T-cell (primary cell): ENCODE measurements around the gene BCAS3. TPM values are rescaled to one million over a fixed set of nuclear protein-coding genes. Genes with fewer than 3 reads are reported as not detected.

ENCODE experiments used
- ATAC-seq, 4 experiments: fragments of 200-7000 bp in 3 of 4; fragments of 150-1000 bp in 1 of 4; cut with Tn5 transposase; replicated peaks in 1 of 4; 1 replicate in 3 of 4; 2 replicates in 1 of 4; pipeline ENCODE4 v1.10.0; 2021; ENCODE audit warnings: moderate library complexity in 3 of 4, mild to moderate bottlenecking in 2 of 4, moderate number of reproducible peaks in 1 of 4
- CTCF ChIA-PET, 2 donors: fragments of 300-600 bp; sonication (Branson Sonifier 250); formaldehyde crosslinking; loops; one replicate each; lab custom pipeline; 2022; ENCODE audit warnings: antibody characterized with exemption in 2 of 2; lab: Charles Lee
- POLR2A ChIA-PET, 2 donors: fragments of 300-600 bp; sonication (Branson Sonifier 250); formaldehyde crosslinking; loops; one replicate each; lab custom pipeline; 2022; ENCODE audit warnings: antibody characterized with exemption in 2 of 2; lab: Charles Lee
- DNase-seq, 35 experiments: peaks; one replicate each; pipeline versions ENCODE4 v3.0.0 to v3.0.0-alpha.2; 2013 to 2023
- H3K27ac ChIP-seq: one replicate; pipeline ENCODE4 v1.5.1; 2013; ENCODE audit warnings: low read length
- H3K27me3 ChIP-seq, 2 experiments: replicated peaks in 1 of 2; 1 replicate in 1 of 2; 2 replicates in 1 of 2; pipeline versions ENCODE4 v1.6.1 to v1.7.0; 2013; ENCODE audit warnings: low read length in 1 of 2, mixed read lengths in 1 of 2; ENCODE audit not compliant: control insufficient read depth in 2 of 2, insufficient read depth in 2 of 2; ENCODE audit errors: extremely low read depth in 1 of 2
- H3K36me3 ChIP-seq, 2 donors: 1 replicate in 1 of 2; 2 replicates in 1 of 2; pipeline versions ENCODE4 v1.6.1 to v1.7.0; 2013; ENCODE audit warnings: low read length in 1 of 2; ENCODE audit not compliant: control insufficient read depth in 2 of 2, insufficient read depth in 1 of 2; ENCODE audit errors: extremely low read depth in 1 of 2
- H3K4me1 ChIP-seq, 2 experiments: 1 replicate in 1 of 2; 2 replicates in 1 of 2; pipeline versions ENCODE4 v1.6.1 to v1.7.0; 2013; ENCODE audit warnings: low read length in 2 of 2, mixed read lengths in 1 of 2; ENCODE audit not compliant: insufficient read depth in 2 of 2, control insufficient read depth in 1 of 2; ENCODE audit errors: extremely low read depth in 1 of 2
- H3K4me3 ChIP-seq, 2 donors: 1 replicate in 1 of 2; 2 replicates in 1 of 2; pipeline versions ENCODE4 v1.5.1 to v1.7.0; 2013; ENCODE audit warnings: mild to moderate bottlenecking in 2 of 2, low read length in 1 of 2, moderate library complexity in 1 of 2; ENCODE audit not compliant: control insufficient read depth in 1 of 2; ENCODE audit errors: extremely low read depth in 1 of 2
- H3K9me3 ChIP-seq: 2 replicates; pipeline ENCODE4 v1.7.0; 2013
- H3K27ac Mint-ChIP-seq, 2 donors: one replicate each; pipeline ENCODE4 v1.8.0; 2020 to 2021; ENCODE audit warnings: mild to moderate bottlenecking in 2 of 2, mixed read lengths in 2 of 2
- H3K27me3 Mint-ChIP-seq, 2 donors: one replicate each; pipeline ENCODE4 v1.8.0; 2021 to 2022; ENCODE audit warnings: mixed read lengths in 2 of 2
- H3K36me3 Mint-ChIP-seq: one replicate; pipeline ENCODE4 v1.8.0; 2021; ENCODE audit warnings: mixed read lengths
- H3K4me1 Mint-ChIP-seq, 3 donors: one replicate each; pipeline ENCODE4 v1.8.0; 2020 to 2022; ENCODE audit warnings: mixed read lengths in 3 of 3, mild to moderate bottlenecking in 1 of 3
- H3K4me3 Mint-ChIP-seq, 3 donors: one replicate each; pipeline ENCODE4 v1.8.0; 2020 to 2022; ENCODE audit warnings: mild to moderate bottlenecking in 3 of 3, mixed read lengths in 3 of 3, moderate library complexity in 3 of 3
- H3K9me3 Mint-ChIP-seq, 3 donors: one replicate each; pipeline ENCODE4 v1.8.0; 2020 to 2022; ENCODE audit warnings: mixed read lengths in 3 of 3
- WGBS: methylation state at CpG from one replicate; pipeline ENCODE4 v1.1.5; 2013; ENCODE audit warnings: missing lambda C conversion rate; ENCODE audit not compliant: insufficient coverage; 5-methylcytosine and 5-hydroxymethylcytosine counted together
- total RNA-seq, 35 experiments: library from RNA in 6 of 35; stranded (reverse) in 6 of 35; fragments of 120-200 nt in 1 of 35; gene quantifications; one replicate each; pipeline versions ENCODE4 v1.2.1 to v1.2.4 and lab custom pipeline; 2013 to 2026

Gene BCAS3
- total RNA-seq, 5 donors from 2014 or later (not counting 1 experiment from before 2014, with no cell fraction given), result 33.8 to 57.8 (median 38.1) TPM

DNA sequence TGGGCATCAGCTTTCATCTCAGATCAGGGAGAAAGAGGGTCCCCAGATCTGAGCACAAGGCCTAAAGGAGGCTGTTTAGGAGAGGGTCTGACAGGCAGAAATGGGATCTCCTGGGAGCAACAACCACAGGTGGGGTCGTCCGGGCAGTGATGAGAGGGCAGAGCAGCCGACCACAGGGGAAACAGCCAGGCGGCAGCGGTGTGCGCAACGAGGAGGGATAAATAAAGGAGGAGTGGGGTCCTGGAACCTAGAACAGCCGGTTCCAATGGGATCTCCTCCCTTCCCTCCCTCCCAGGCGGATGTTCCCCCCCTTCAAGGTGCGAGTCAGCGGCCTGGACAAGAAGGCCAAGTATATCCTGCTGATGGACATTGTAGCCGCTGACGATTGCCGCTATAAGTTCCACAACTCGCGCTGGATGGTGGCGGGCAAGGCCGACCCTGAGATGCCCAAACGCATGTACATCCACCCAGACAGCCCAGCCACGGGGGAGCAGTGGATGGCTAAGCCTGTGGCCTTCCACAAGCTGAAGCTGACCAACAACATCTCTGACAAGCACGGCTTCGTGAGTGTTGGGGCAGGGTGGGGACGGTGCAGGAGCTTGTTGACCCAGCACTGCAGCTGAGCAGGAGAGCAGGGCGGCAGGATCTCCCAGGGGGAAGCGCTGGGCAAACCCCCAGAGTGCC is 723.9 kb downstream of the BCAS3 start:
- Histone ChIP-seq H3K4me1 (peaks cover 14 to 79% of the 10 kb centered on the region in 2 experiments), H3K9me3 (no peaks in the 10 kb centered on the region), H3K27ac (no peak overlapping the region), H3K27me3 (peaks cover 7 to 92% of the 10 kb centered on the region in 2 experiments), H3K36me3 (no peaks in the 10 kb centered on the region), H3K4me3 (no peak overlapping the region)
- Mint-ChIP-seq H3K4me1 (peaks cover 42 to 52% (median 48%) of the 10 kb centered on the region in 3 donors), H3K27me3 (peaks cover 45 to 67% of the 10 kb centered on the region in 2 donors), H3K9me3 (no peaks in the 10 kb centered on the region), H3K27ac (peak overlapping the region in 1 of 2 donors; percentile 65), H3K4me3 (peak overlapping the region in 2 of 3 donors; percentile 43 to 66), H3K36me3 (no peaks in the 10 kb centered on the region)
- DNase-seq (no peak), ATAC-seq (no peak)
- ChIA-PET POLR2A (no interaction called here), CTCF (no interaction called here)
- 14% methylated on average over 14 of the region's 25 CpGs for WGBS

DNA sequence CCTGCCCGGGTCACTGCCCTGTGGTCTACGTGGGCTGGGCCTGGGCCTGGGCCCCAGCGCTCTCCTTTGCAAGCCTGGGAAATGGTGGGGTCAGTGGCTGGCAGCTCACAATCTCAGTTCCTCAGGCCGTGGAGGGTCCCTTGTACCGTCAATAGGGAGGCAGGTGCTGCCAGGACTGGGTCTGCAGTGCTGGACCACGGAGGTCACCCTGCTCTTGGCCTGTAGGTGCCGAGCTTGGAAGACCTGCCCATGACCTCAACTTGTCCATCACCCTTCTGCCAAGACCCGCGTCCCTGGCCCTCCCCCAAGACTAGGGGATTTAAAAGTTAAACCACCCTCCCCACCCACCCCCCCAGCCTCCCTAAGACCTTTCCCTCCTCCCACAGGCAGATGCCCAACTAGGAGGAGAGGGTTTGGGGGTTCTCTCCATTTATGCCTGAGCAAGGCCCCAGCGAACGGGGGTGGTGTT is 724.5 kb downstream of the BCAS3 start:
- Histone ChIP-seq H3K4me3 (no peak overlapping the region), H3K4me1 (peaks cover 14 to 75% of the 10 kb centered on the region in 2 experiments), H3K27me3 (peaks cover 7 to 94% of the 10 kb centered on the region in 2 experiments), H3K9me3 (no peaks in the 10 kb centered on the region), H3K36me3 (no peaks in the 10 kb centered on the region), H3K27ac (no peak overlapping the region)
- Mint-ChIP-seq H3K4me1 (peaks cover 42 to 54% (median 48%) of the 10 kb centered on the region in 3 donors), H3K27ac (peak overlapping the region in 1 of 2 donors; percentile 78), H3K36me3 (no peaks in the 10 kb centered on the region), H3K27me3 (peaks cover 47 to 73% of the 10 kb centered on the region in 2 donors), H3K4me3 (peak overlapping the region in 2 of 3 donors; percentile 66), H3K9me3 (no peaks in the 10 kb centered on the region)
- 14% methylated on average over 8 of the region's 11 CpGs for WGBS
- ChIA-PET CTCF (interaction anchor here in 1 of 2 donors (1.4 kb wide), 1 partner anchor 10 kb away, joined by 3 read pairs; no protein-coding TSS in a partner anchor), POLR2A (no interaction called here)
- no peak for ATAC-seq
- DNase-seq, result no peak

- peak overlapping the region; percentile 21 to 50 for H3K4me3 ChIP-seq
- POLR2A ChIA-PET, result interaction anchor here (0.6 kb wide), 3 partner anchors 109 to 460 kb away, joined by 3 to 10 read pairs (median 5); partner anchors contain the start of gene BRIP1 (in 1 of the 2)
- H3K36me3 ChIP-seq, result no peaks in the 10 kb centered on the region
- H3K27me3 Mint-ChIP-seq, result peaks cover 52 to 75% of the 10 kb centered on the region in 2 donors
- peak overlapping the region; percentile 60 to 66 (median 66) for H3K4me3 Mint-ChIP-seq
- CTCF ChIA-PET, result interaction anchor here (0.6 to 1.4 kb wide), 3 partner anchors 9 to 970 kb away, joined by 3 to 5 read pairs (median 3); partner anchors contain the start of gene BRIP1 (in 1 of the 2)
- no peaks in the 10 kb centered on the region for H3K9me3 Mint-ChIP-seq
- no peak overlapping the region for H3K27ac ChIP-seq
- no peak overlapping the region for H3K27ac Mint-ChIP-seq
- peaks cover 45 to 55% (median 46%) of the 10 kb centered on the region in 3 donors for H3K4me1 Mint-ChIP-seq
- ATAC-seq (peak; percentile 29 to 63 (median 46)), DNase-seq (peak in 1 of 35 experiments; percentile 47)
- H3K4me1 ChIP-seq, result peaks cover 10 to 73% of the 10 kb centered on the region in 2 experiments
- peaks cover 3 to 95% of the 10 kb centered on the region in 2 experiments for H3K27me3 ChIP-seq
- 5% methylated on average over 49 of the region's 55 CpGs for WGBS
- no peaks in the 10 kb centered on the region for H3K9me3 ChIP-seq
- no peaks in the 10 kb centered on the region for H3K36me3 Mint-ChIP-seq
These were observed 725.5 kb downstream of the BCAS3 start for GRCh38 chr17:61402978-61403800.

GRCh38 chr17:61403801-61404662 is 726.4 kb downstream of the BCAS3 start:
- peaks cover 4 to 73% of the 10 kb centered on the region in 2 experiments for H3K4me1 ChIP-seq
- H3K4me3 Mint-ChIP-seq, result peak overlapping the region; percentile 60 to 66 (median 66)
- no peaks in the 10 kb centered on the region for H3K9me3 ChIP-seq
- no peak overlapping the region for H3K27ac Mint-ChIP-seq
- no peaks in the 10 kb centered on the region for H3K9me3 Mint-ChIP-seq
- H3K36me3 ChIP-seq, result no peaks in the 10 kb centered on the region
- H3K36me3 Mint-ChIP-seq, result no peaks in the 10 kb centered on the region
- H3K27me3 Mint-ChIP-seq, result peaks cover 47 to 76% of the 10 kb centered on the region in 2 donors
- ATAC-seq, result peak in 2 of 4 experiments; percentile 18 to 48
- H3K4me1 Mint-ChIP-seq, result peaks cover 44 to 54% (median 47%) of the 10 kb centered on the region in 3 donors
- peak overlapping the region; percentile 21 to 62 for H3K4me3 ChIP-seq
- H3K27ac ChIP-seq, result no peak overlapping the region
- CTCF ChIA-PET, result interaction anchor here in 1 of 2 donors (0.6 to 1.4 kb wide), 2 partner anchors 8 to 155 kb away, joined by 3 read pairs; no protein-coding TSS in a partner anchor
- peaks cover 5 to 95% of the 10 kb centered on the region in 2 experiments for H3K27me3 ChIP-seq
- POLR2A ChIA-PET, result no interaction called here
- peak in 1 of 35 experiments; percentile 38 for DNase-seq
- WGBS, result 11% methylated on average over 63 of the region's 66 CpGs

DNA sequence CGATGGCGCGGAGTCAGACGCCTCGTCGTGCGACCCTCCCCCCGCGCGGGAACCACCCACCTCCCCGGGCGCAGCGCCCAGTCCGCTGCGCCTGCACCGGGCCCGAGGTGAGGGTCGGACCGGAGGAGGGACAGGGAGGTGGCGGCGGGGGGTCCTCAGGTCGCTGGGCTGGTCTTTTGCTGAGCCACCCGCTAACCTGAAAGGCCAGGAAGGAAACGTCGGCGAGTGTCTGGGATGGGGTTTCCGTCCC is 726.9 kb downstream of the BCAS3 start:
- Histone ChIP-seq H3K9me3 (no peaks in the 10 kb centered on the region), H3K27ac (no peak overlapping the region), H3K4me1 (peaks cover 4 to 72% of the 10 kb centered on the region in 2 experiments), H3K36me3 (no peaks in the 10 kb centered on the region), H3K4me3 (peak overlapping the region; percentile 21 to 62), H3K27me3 (peaks cover 5 to 93% of the 10 kb centered on the region in 2 experiments)
- CTCF ChIA-PET, result interaction anchor here in 1 of 2 donors (0.6 kb wide), 1 partner anchor 155 kb away, joined by 3 read pairs; no protein-coding TSS in a partner anchor
- POLR2A ChIA-PET, result no interaction called here
- H3K4me3 Mint-ChIP-seq, result peak overlapping the region in 1 of 3 donors; percentile 66
- no peak overlapping the region for H3K27ac Mint-ChIP-seq
- peaks cover 43 to 53% (median 47%) of the 10 kb centered on the region in 3 donors for H3K4me1 Mint-ChIP-seq
- ATAC-seq, result no peak
- no peaks in the 10 kb centered on the region for H3K36me3 Mint-ChIP-seq
- H3K27me3 Mint-ChIP-seq, result peaks cover 47 to 76% of the 10 kb centered on the region in 2 donors
- 6% methylated on average over 23 of the region's 27 CpGs for WGBS
- no peaks in the 10 kb centered on the region for H3K9me3 Mint-ChIP-seq
- no peak for DNase-seq
